Measurements from ENCODE around the gene HYPK. TPM values are rescaled to one million over a fixed set of nuclear protein-coding genes. Genes with fewer than 3 reads are reported as not detected.

Gene HYPK
- total RNA-seq, 1 donor from 2014 or later, result 20.0 TPM

DNA sequence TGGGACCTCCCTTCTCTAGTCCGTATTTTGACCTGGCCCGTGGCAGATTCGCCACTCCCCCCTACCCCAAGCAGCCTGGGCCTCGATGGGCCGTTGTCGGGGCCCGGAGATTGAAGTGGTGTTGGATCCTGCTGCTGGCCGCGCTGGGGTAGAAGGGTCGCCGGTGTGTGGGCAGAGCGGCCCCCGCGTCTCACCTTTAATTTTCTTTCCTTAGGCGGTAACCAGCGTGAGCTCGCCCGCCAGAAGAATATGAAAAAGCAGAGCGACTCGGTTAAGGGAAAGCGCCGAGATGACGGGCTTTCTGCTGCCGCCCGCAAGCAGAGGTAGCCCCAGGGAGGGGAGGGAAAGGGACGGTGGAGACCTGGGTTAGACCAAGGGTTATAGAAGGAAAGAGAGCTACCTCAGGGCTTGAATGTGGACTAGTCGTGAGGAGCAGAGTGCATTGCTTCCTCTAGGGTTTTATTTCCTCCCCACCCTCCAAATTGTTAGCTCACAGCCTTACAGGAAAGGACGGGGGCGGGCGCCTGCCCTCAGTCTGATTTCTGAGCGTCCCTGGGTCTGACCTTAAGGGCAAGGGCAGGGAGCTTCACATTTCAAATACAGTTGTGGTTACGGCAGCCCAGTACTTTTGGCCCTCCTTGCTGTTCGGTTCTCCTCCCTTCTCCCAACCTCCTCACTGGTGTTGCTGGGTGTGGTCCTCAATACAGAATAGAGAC, 7.5 kb upstream of the HYPK start:
- DNase-seq (ENCODE audit: low spot score, unreplicated experiment), result no peak
- H3K27me3 Mint-ChIP-seq, result no peaks in the 10 kb centered on the region

GRCh38 chr15:43793647-43794046, 6.8 kb upstream of the HYPK start:
- H3K4me1 Mint-ChIP-seq (ENCODE audit: low read depth), result peaks cover 23% of the 10 kb centered on the region
- TF ChIP-seq, protein P1, sequence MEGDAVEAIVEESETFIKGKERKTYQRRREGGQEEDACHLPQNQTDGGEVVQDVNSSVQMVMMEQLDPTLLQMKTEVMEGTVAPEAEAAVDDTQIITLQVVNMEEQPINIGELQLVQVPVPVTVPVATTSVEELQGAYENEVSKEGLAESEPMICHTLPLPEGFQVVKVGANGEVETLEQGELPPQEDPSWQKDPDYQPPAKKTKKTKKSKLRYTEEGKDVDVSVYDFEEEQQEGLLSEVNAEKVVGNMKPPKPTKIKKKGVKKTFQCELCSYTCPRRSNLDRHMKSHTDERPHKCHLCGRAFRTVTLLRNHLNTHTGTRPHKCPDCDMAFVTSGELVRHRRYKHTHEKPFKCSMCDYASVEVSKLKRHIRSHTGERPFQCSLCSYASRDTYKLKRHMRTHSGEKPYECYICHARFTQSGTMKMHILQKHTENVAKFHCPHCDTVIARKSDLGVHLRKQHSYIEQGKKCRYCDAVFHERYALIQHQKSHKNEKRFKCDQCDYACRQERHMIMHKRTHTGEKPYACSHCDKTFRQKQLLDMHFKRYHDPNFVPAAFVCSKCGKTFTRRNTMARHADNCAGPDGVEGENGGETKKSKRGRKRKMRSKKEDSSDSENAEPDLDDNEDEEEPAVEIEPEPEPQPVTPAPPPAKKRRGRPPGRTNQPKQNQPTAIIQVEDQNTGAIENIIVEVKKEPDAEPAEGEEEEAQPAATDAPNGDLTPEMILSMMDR (IDR thresholded peaks at IDR 0.05; ENCODE audit: unreplicated experiment), result no peak
- no peak for DNase-seq (ENCODE audit: low spot score, unreplicated experiment)

More for the DNA sequence above, 7.5 kb upstream of the HYPK start:
- TF ChIP-seq, protein P1 (IDR thresholded peaks at IDR 0.05; ENCODE audit: unreplicated experiment), result no peak
- Mint-ChIP-seq H3K4me1 (ENCODE audit: low read depth) (peaks cover 21% of the 10 kb centered on the region), H3K36me3 (ENCODE audit: insufficient read depth) (peaks cover 10% of the 10 kb centered on the region), H3K4me3 (ENCODE audit: low read depth) (peak overlapping the region; percentile 96), H3K27ac (peak overlapping the region; percentile 100), H3K9me3 (ENCODE audit: low read depth) (no peaks in the 10 kb centered on the region)

DNA sequence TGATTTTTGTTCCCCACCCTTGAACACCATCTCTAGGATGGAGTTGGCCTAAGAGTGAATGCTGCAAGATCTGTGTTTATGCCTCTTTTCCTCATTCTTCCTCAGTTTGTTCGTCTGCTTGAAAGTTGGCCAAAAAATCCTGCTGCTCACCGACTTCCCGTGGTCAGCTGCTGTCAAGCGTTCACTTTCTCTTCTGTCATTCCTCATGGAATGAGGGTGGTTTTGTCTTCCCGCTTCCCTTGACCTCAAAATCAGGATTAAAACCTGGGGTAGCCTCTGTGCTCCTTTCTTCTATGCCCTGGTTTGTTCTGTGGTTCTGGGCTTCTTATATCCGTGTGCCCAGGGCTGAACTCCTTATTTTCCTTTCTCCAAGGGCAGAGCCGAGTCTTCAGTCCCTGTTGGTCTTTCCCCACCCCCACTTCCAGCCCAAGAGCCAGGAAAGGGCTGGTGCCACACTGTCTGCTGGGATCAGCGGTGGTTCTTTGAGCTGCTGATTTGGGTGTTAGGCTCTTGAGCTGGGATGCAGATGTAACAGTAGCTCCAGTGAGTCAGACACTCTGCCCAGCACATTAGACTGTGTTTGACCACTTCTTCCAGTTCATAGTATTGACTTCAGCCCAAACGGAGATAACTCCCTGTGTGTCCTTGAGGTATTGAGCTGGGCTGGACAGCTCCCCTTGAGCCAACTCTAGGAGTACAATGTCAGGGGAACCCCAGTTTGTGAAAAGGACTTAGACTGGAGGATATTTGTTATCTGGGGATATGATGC, 5.9 kb upstream of the HYPK start:
- H3K4me1 Mint-ChIP-seq (ENCODE audit: low read depth), result peaks cover 24% of the 10 kb centered on the region
- TF ChIP-seq, protein P1 (IDR thresholded peaks at IDR 0.05; ENCODE audit: unreplicated experiment), result no peak
- no peak for DNase-seq (ENCODE audit: low spot score, unreplicated experiment)
- peak overlapping the region; percentile 96 for H3K4me3 Mint-ChIP-seq (ENCODE audit: low read depth)
- H3K27me3 Mint-ChIP-seq, result no peaks in the 10 kb centered on the region
- peak overlapping the region; percentile 100 for H3K27ac Mint-ChIP-seq
- peaks cover 15% of the 10 kb centered on the region for H3K36me3 Mint-ChIP-seq (ENCODE audit: insufficient read depth)
- no peaks in the 10 kb centered on the region for H3K9me3 Mint-ChIP-seq (ENCODE audit: low read depth)

More at GRCh38 chr15:43793647-43794046, 6.8 kb upstream of the HYPK start:
- H3K27me3 Mint-ChIP-seq, result no peaks in the 10 kb centered on the region
- peak overlapping the region; percentile 96 for H3K4me3 Mint-ChIP-seq (ENCODE audit: low read depth)
- peaks cover 13% of the 10 kb centered on the region for H3K36me3 Mint-ChIP-seq (ENCODE audit: insufficient read depth)
- no peaks in the 10 kb centered on the region for H3K9me3 Mint-ChIP-seq (ENCODE audit: low read depth)
- H3K27ac Mint-ChIP-seq, result peak overlapping the region; percentile 100

- no peak overlapping the region for H3K4me3 Mint-ChIP-seq (ENCODE audit: low read depth)
- H3K27me3 Mint-ChIP-seq, result no peaks in the 10 kb centered on the region
- H3K4me1 Mint-ChIP-seq (ENCODE audit: low read depth), result peaks cover 26% of the 10 kb centered on the region
- H3K36me3 Mint-ChIP-seq (ENCODE audit: insufficient read depth), result peaks cover 19% of the 10 kb centered on the region
- TF ChIP-seq, protein P1 (IDR thresholded peaks at IDR 0.05; ENCODE audit: unreplicated experiment), result no peak
- no peak for DNase-seq (ENCODE audit: low spot score, unreplicated experiment)
- H3K27ac Mint-ChIP-seq, result no peak overlapping the region
- no peaks in the 10 kb centered on the region for H3K9me3 Mint-ChIP-seq (ENCODE audit: low read depth)
Observed at GRCh38 chr15:43795197-43795596, 5.2 kb upstream of the HYPK start.

DNA sequence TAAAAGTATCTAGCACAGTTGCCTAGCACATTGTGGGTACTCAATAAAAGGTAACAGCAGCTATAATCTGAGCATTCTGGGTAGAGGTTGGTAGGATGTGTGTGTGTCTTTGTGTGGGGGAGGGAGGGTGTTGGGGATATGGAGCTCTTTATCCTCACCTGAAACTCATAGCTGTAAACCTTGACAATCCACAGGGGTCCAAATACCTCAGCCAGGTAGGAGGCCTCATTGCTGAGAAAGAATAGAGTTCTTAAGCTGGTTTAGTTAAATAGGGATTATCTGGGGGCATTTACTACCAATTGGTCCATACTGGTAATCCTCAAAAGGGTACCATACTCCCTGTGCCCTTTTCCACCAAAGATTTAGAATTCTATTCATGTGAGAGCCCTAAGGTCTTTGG, 4.4 kb upstream of the HYPK start:
- H3K27me3 Mint-ChIP-seq, result no peaks in the 10 kb centered on the region
- no peak overlapping the region for H3K4me3 Mint-ChIP-seq (ENCODE audit: low read depth)
- H3K4me1 Mint-ChIP-seq (ENCODE audit: low read depth), result peaks cover 30% of the 10 kb centered on the region
- H3K27ac Mint-ChIP-seq, result no peak overlapping the region
- no peak for DNase-seq (ENCODE audit: low spot score, unreplicated experiment)
- TF ChIP-seq, protein P1 (IDR thresholded peaks at IDR 0.05; ENCODE audit: unreplicated experiment), result no peak
- H3K36me3 Mint-ChIP-seq (ENCODE audit: insufficient read depth), result peaks cover 22% of the 10 kb centered on the region
- no peaks in the 10 kb centered on the region for H3K9me3 Mint-ChIP-seq (ENCODE audit: low read depth)

Measured in progenitor cell of endocrine pancreas (in vitro differentiated cells).